MM.1S (cell line): ENCODE measurements around the gene ATP6V0B.

ENCODE experiments used
- DNase-seq: peaks from one replicate; pipeline ENCODE4 v3.0.0-alpha.2; 2015
- H2AFZ ChIP-seq: fragments of 300-600 bp; sonication (generic); 2 replicates; pipeline ENCODE4 v1.6.0; 2016; ENCODE audit warnings: antibody characterized with exemption, low read length
- H3F3A ChIP-seq: fragments of 300-600 bp; sonication (generic); 2 replicates; pipeline ENCODE4 v1.6.1; 2016; ENCODE audit warnings: mild to moderate bottlenecking, antibody characterized with exemption, low read length, moderate library complexity, mixed read lengths; ENCODE audit not compliant: insufficient read depth
- H3K27ac ChIP-seq: fragments of 300-600 bp; sonication (generic); 2 replicates; pipeline ENCODE4 v1.5.1; 2016; ENCODE audit warnings: mild to moderate bottlenecking, low read length
- H3K27me3 ChIP-seq: fragments of 300-600 bp; sonication (generic); replicated peaks from 2 replicates; pipeline ENCODE4 v1.6.0; 2016; ENCODE audit warnings: low read length; ENCODE audit not compliant: insufficient read depth
- H3K36me3 ChIP-seq: fragments of 300-600 bp; sonication (generic); replicated peaks from 2 replicates; pipeline ENCODE4 v1.6.1; 2016; ENCODE audit warnings: mild to moderate bottlenecking, low read length, mixed read lengths; ENCODE audit not compliant: insufficient read depth
- H3K4me1 ChIP-seq: fragments of 300-600 bp; sonication (generic); 2 replicates; pipeline ENCODE4 v1.6.1; 2016; ENCODE audit warnings: low read length, mixed read lengths
- H3K4me2 ChIP-seq: fragments of 300-600 bp; sonication (generic); 2 replicates; pipeline ENCODE4 v1.6.0; 2016; ENCODE audit warnings: low read depth, low read length
- H3K4me3 ChIP-seq: fragments of 300-600 bp; sonication (generic); 2 replicates; pipeline ENCODE4 v1.5.1; 2016; ENCODE audit warnings: low read length, mixed read lengths
- H3K79me2 ChIP-seq: fragments of 300-600 bp; sonication (generic); 2 replicates; pipeline ENCODE4 v1.6.1; 2016; ENCODE audit warnings: mixed run types, low read length, mixed read lengths
- H3K9ac ChIP-seq: fragments of 300-600 bp; sonication (generic); 2 replicates; pipeline ENCODE4 v1.6.1; 2016; ENCODE audit warnings: low read length, mixed read lengths
- H3K9me2 ChIP-seq: fragments of 300-600 bp; sonication (generic); replicated peaks from 2 replicates; pipeline ENCODE4 v1.6.1; 2016; ENCODE audit warnings: mild to moderate bottlenecking, low read length, mixed read lengths; ENCODE audit not compliant: insufficient read depth
- H3K9me3 ChIP-seq: fragments of 300-600 bp; sonication (generic); replicated peaks from 2 replicates; pipeline ENCODE4 v1.6.1; 2016; ENCODE audit warnings: mild to moderate bottlenecking, low read length, mixed read lengths; ENCODE audit not compliant: insufficient read depth
- H4K20me1 ChIP-seq: fragments of 300-600 bp; sonication (generic); 2 replicates; pipeline ENCODE4 v1.6.1; 2016; ENCODE audit warnings: mild to moderate bottlenecking, low read length, moderate library complexity, mixed read lengths; ENCODE audit not compliant: insufficient read depth
- EZH2 ChIP-seq: fragments of 300-600 bp; sonication (generic); optimal IDR thresholded peaks from 2 replicates; pipeline ENCODE3; 2017; ENCODE audit warnings: low read depth, mild to moderate bottlenecking, antibody characterized with exemption, low read length, mixed read lengths
- EZH2phosphoT487 ChIP-seq: fragments of 300-600 bp; sonication (generic); IDR thresholded peaks from 2 replicates; pipeline ENCODE4 v1.6.1; 2018; ENCODE audit warnings: antibody characterized with exemption, low read length
- TF ChIP-seq, protein P1 (sequence below): fragments of 300-600 bp; sonication (generic); IDR thresholded peaks from 2 replicates; pipeline ENCODE4 v1.5.1; 2016; ENCODE audit warnings: antibody characterized with exemption, low read length, mixed read lengths

Gene ATP6V0B

DNA sequence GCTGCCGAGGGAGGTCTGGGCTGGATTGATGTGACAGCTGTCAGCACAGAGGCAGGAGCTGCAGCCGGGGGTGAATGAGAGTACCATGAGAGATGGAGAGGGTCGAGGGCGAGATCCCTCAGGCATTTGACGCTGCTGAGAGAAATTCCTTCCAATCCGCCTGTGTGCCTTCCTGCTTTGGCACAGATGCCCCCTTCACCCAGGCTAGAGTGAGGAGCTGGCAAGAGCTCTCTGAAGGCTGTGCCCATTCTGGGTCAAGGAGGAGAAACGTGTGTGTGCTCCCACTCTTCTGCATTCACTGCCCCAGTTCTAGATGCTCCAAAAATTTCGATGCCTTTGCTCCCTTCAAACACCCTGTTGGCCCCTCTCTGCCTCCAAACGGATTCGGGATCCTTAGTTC, 36.4 kb upstream of the ATP6V0B start:
- peaks cover 5% of the 10 kb centered on the region for H3K4me1 ChIP-seq
- H3K36me3 ChIP-seq = no peaks in the 10 kb centered on the region
- no peaks in the 10 kb centered on the region for H3F3A ChIP-seq
- H3K9me3 ChIP-seq = no peaks in the 10 kb centered on the region
- H4K20me1 ChIP-seq = no peaks in the 10 kb centered on the region
- no peak overlapping the region for H2AFZ ChIP-seq
- H3K27me3 ChIP-seq = no peaks in the 10 kb centered on the region
- H3K9me2 ChIP-seq = no peaks in the 10 kb centered on the region
- H3K4me3 ChIP-seq = no peak overlapping the region
- no peak overlapping the region for H3K27ac ChIP-seq
- no peak overlapping the region for H3K4me2 ChIP-seq
- no peak overlapping the region for H3K9ac ChIP-seq
- H3K79me2 ChIP-seq = no peaks in the 10 kb centered on the region
- DNase-seq = no peak
- no peak for TF ChIP-seq EZH2phosphoT487
- TF ChIP-seq EZH2 = no peak
- TF ChIP-seq, protein P1, sequence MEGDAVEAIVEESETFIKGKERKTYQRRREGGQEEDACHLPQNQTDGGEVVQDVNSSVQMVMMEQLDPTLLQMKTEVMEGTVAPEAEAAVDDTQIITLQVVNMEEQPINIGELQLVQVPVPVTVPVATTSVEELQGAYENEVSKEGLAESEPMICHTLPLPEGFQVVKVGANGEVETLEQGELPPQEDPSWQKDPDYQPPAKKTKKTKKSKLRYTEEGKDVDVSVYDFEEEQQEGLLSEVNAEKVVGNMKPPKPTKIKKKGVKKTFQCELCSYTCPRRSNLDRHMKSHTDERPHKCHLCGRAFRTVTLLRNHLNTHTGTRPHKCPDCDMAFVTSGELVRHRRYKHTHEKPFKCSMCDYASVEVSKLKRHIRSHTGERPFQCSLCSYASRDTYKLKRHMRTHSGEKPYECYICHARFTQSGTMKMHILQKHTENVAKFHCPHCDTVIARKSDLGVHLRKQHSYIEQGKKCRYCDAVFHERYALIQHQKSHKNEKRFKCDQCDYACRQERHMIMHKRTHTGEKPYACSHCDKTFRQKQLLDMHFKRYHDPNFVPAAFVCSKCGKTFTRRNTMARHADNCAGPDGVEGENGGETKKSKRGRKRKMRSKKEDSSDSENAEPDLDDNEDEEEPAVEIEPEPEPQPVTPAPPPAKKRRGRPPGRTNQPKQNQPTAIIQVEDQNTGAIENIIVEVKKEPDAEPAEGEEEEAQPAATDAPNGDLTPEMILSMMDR = no peak

DNA sequence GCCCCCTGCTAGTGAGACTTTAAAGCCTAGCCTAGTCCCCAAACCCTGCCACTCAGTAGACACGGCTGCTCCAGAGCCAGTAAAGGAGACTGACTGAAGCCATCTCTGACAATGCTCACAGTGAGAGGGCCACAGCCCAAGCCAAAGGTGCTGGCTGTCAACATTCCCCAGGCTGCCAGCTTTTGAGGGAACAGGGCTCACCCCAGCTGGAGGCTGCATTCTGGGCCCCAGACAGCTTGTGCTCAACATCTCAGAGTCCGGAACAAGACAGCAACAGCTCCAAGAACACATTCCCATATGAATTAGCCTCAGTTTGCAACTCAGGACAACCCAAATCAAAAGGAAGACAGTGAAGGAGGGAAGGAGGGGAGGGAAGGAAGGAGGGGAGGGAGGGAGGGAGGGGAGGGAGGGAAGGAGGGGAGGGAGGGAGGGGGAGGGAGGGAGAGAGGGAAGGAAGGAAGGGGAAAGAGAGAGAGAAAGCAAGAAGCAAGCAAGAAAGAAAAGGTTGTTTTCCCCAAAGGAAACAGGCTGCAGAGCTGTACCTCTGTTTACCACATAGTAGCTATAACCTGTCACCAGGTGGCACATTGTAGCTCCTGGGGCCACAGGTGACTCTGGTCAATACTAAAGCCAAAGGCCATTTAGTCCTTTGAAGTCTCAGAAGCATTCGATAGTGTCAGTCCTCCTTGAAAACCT, 35.7 kb upstream of the ATP6V0B start:
- Histone ChIP-seq H3K36me3 (no peaks in the 10 kb centered on the region), H3K4me2 (no peak overlapping the region), H3K27ac (no peak overlapping the region), H4K20me1 (no peaks in the 10 kb centered on the region), H3F3A (no peaks in the 10 kb centered on the region), H3K9me2 (no peaks in the 10 kb centered on the region), H2AFZ (no peak overlapping the region), H3K9ac (no peak overlapping the region), H3K27me3 (no peaks in the 10 kb centered on the region), H3K79me2 (no peaks in the 10 kb centered on the region), H3K4me1 (peaks cover 5% of the 10 kb centered on the region), H3K9me3 (no peaks in the 10 kb centered on the region), H3K4me3 (no peak overlapping the region)
- DNase-seq = no peak
- TF ChIP-seq EZH2 (no peak), EZH2phosphoT487 (no peak)
- TF ChIP-seq, protein P1 = no peak

DNA sequence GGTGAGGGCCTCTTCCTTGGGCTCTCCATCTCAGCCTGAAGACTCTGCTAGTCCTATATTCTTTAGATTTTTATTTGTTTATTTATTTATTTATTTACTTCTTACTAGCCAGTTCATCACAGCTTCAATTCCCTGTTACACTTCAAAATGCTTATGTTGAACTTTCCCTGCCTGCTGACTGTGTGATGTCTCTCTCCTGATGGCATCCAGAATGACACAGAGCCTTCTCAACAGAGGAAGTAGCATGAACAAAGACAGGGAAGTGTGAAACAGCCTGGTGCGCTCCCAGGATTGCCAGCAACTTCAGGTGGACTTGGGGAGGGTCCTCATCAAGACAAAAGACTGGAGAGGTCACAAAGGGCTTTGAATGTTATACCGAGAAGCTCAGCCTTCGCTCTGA, 32.3 kb upstream of the ATP6V0B start:
- no peak for DNase-seq
- Histone ChIP-seq H3K27me3 (no peaks in the 10 kb centered on the region), H3K4me2 (no peak overlapping the region), H3K9me2 (no peaks in the 10 kb centered on the region), H3K36me3 (no peaks in the 10 kb centered on the region), H3F3A (no peaks in the 10 kb centered on the region), H3K9ac (no peak overlapping the region), H3K4me3 (no peak overlapping the region), H3K27ac (no peak overlapping the region), H2AFZ (no peak overlapping the region), H4K20me1 (no peaks in the 10 kb centered on the region), H3K79me2 (peaks cover 5% of the 10 kb centered on the region), H3K4me1 (no peaks in the 10 kb centered on the region; the same call in 1 of the 2 replicates), H3K9me3 (no peaks in the 10 kb centered on the region)
- TF ChIP-seq EZH2phosphoT487 (no peak), EZH2 (no peak)
- TF ChIP-seq, protein P1 = no peak
